K562 (cell line): ENCODE results near the gene ZDHHC14. TPM values are rescaled to one million over a fixed set of nuclear protein-coding genes. Genes with fewer than 3 reads are reported as not detected.

Experiments used
- ATAC-seq: fragments of 200-7000 bp; cut with Tn5 transposase; 3 replicates; pipeline ENCODE4 v1.9.1; 2020; ENCODE audit warnings: moderate library complexity
- BruUV-seq: library from RNA; stranded (reverse); fragments of 400-500 nt; replicated peaks from 2 replicates; lab custom pipeline; 2021; lab: Mats Ljungman, UMichigan
- CTCF ChIA-PET: fragments of 300-600 bp; formaldehyde crosslinking; extraction: SDS; loops from one replicate; lab custom pipeline; 2021; ENCODE audit warnings: low intra/inter-chr PET ratio; lab: Yijun Ruan, JAX
- POLR2A ChIA-PET: fragments of 300-600, 350-650 bp; sonication (Branson Sonifier 250); formaldehyde crosslinking; extraction: SDS; loops from one replicate; lab custom pipeline; 2021; ENCODE audit warnings: antibody characterized with exemption, inconsistent platforms; lab: Yijun Ruan, JAX
- DNase-seq, 4 experiments: peaks; one replicate each; pipeline versions ENCODE4 v3.0.0 to v3.0.0-alpha.2; 2011 to 2018; ENCODE audit warnings: low spot score in 3 of 4, mixed read lengths in 3 of 4; ENCODE audit errors: extremely low read depth in 1 of 4
- FAIRE-seq: peaks from 2 replicates; lab custom pipeline; 2011; peaks lifted over from hg19 to GRCh38; lab: Jason Lieb, UNC
- H2AFZ ChIP-seq: 2 replicates; pipeline ENCODE4 v1.6.0; 2011; ENCODE audit warnings: low read depth, low read length, control low read depth, inconsistent platforms
- H3K27ac ChIP-seq: fragments of 200-600 bp; 3 replicates; pipeline ENCODE4 v1.8.0; 2011; ENCODE audit warnings: low read depth, mild to moderate bottlenecking, control low read depth, inconsistent platforms, low read length, moderate library complexity, mixed read lengths; ENCODE audit errors: extremely low read depth
- H3K27me3 ChIP-seq, 2 experiments: fragments of 300-600 bp in 1 of 2; 2 replicates in 1 of 2; 3 replicates in 1 of 2; pipeline versions ENCODE4 v1.6.0 to v1.8.0; 2011; ENCODE audit warnings: inconsistent platforms in 2 of 2, low read length in 2 of 2, mild to moderate bottlenecking in 1 of 2, mixed read lengths in 1 of 2, moderate library complexity in 1 of 2; ENCODE audit not compliant: control insufficient read depth in 2 of 2, insufficient read depth in 2 of 2
- H3K36me3 ChIP-seq: fragments of 300-600 bp; 3 replicates; pipeline ENCODE4 v1.8.0; 2011; ENCODE audit warnings: mild to moderate bottlenecking, low read length, inconsistent platforms; ENCODE audit not compliant: control insufficient read depth, insufficient read depth
- H3K4me1 ChIP-seq, 2 experiments: fragments of 200-600 bp in 1 of 2; replicated peaks in 1 of 2; 2 replicates in 1 of 2; 3 replicates in 1 of 2; pipeline versions ENCODE4 v1.5.1 to v1.8.0; 2011; ENCODE audit warnings: inconsistent platforms in 2 of 2, low read length in 2 of 2, mild to moderate bottlenecking in 1 of 2, mixed read lengths in 1 of 2, moderate library complexity in 1 of 2; ENCODE audit not compliant: control insufficient read depth in 2 of 2, insufficient read depth in 2 of 2
- H3K4me2 ChIP-seq: 2 replicates; pipeline ENCODE4 v1.6.1; 2011; ENCODE audit warnings: low read length, control low read depth, inconsistent platforms, mixed read lengths; ENCODE audit not compliant: insufficient read depth
- H3K4me3 ChIP-seq: fragments of 200-600 bp; sonication (generic), shearing (Covaris generic); 2 replicates; pipeline ENCODE4 v1.5.1; 2016; ENCODE audit warnings: control low read depth, inconsistent platforms
- H3K79me2 ChIP-seq: fragments of 200-600 bp; 3 replicates; pipeline ENCODE4 v1.8.0; 2011; ENCODE audit warnings: low read length, inconsistent platforms; ENCODE audit not compliant: control insufficient read depth, insufficient read depth
- H3K9ac ChIP-seq, 2 experiments: 2 replicates each; pipeline versions ENCODE4 v1.6.0 to v1.6.1; 2011; ENCODE audit warnings: low read depth in 2 of 2, low read length in 2 of 2, control low read depth in 1 of 2, inconsistent platforms in 1 of 2, mild to moderate bottlenecking in 1 of 2, mixed read lengths in 1 of 2; ENCODE audit not compliant: insufficient read depth in 1 of 2
- H3K9me1 ChIP-seq: one replicate; pipeline ENCODE4 v1.6.0; 2011; ENCODE audit warnings: inconsistent platforms, mild to moderate bottlenecking, low read length, moderate library complexity; ENCODE audit not compliant: control insufficient read depth, insufficient read depth
- H3K9me3 ChIP-seq: replicated peaks from 2 replicates; pipeline ENCODE4 v1.5.1; 2011; ENCODE audit warnings: low read depth, low read length, inconsistent platforms; ENCODE audit not compliant: control insufficient read depth, insufficient read depth
- H4K20me1 ChIP-seq: replicated peaks from 2 replicates; pipeline ENCODE4 v1.6.1; 2011; ENCODE audit warnings: low read length, inconsistent platforms, mixed read lengths; ENCODE audit not compliant: control insufficient read depth, insufficient read depth
- NFXL1 ChIP-seq: fragments of 450-650 bp; formaldehyde crosslinking; IDR thresholded peaks from 2 replicates; pipeline ENCODE4 v1.4.0; 2021; ENCODE audit warnings: mild to moderate bottlenecking
- PHF8 ChIP-seq: fragments of 200-600 bp; sonication (generic); IDR thresholded peaks from 2 replicates; pipeline ENCODE4 v1.6.1; 2012; ENCODE audit warnings: mixed run types, mild to moderate bottlenecking, inconsistent platforms, low read length, moderate library complexity, borderline replicate concordance
- WGBS: fragments of 100-300 bp; shearing (Covaris generic); methylation state at CpG from one replicate; pipeline ENCODE4 v1.1.6; 2016; ENCODE audit warnings: low coverage, mixed read lengths; ENCODE audit not compliant: insufficient coverage; ENCODE audit errors: missing lambda C conversion rate; 5-methylcytosine and 5-hydroxymethylcytosine counted together
- in situ Hi-C: fragments of 300-500 bp; cut with MboI; formaldehyde crosslinking; loops from 4 replicates; pipeline ENCODE4 v1.15.0; 2018; ENCODE audit warnings: inconsistent platforms, mixed read lengths
- intact Hi-C: fragments of 100-400 bp; cut with micrococcal nuclease; formaldehyde crosslinking; loops from 2 replicates; pipeline ENCODE4 v1.14.2; 2022
- polyA plus RNA-seq, 8 experiments: library from polyadenylated mRNA; depleted of rRNA in 4 of 8; stranded (reverse) in 5 of 8; unstranded in 3 of 8; fragments of >200 nt; fragmentation: Nextera tagmentation in 2 of 8; fragmentation: Illumina TruSeq in 1 of 8; extraction: Ambion mirVana in 2 of 8; extraction: Trizol in 1 of 8; gene quantifications; 2 replicates each; pipeline versions ENCODE4 v1.2.1 to v1.2.3, GENCODE V29; 2011 to 2014; ENCODE audit warnings: inconsistent platforms in 1 of 8, missing spikeins in 1 of 8
- total RNA-seq, 7 experiments: library from RNA; depleted of rRNA in 6 of 7; stranded (reverse); fragments of >200 nt in 6 of 7; fragmentation: Illumina TruSeq in 2 of 7; extraction: Trizol in 2 of 7; gene quantifications; 2 replicates each; pipeline versions ENCODE4 v1.2.1 to v1.2.3, GENCODE V29; 2011 to 2021; ENCODE audit warnings: low replicate concordance in 1 of 7
- TF ChIP-seq, protein P1 (sequence below), 2 experiments: IDR thresholded peaks; 2 replicates each; pipeline ENCODE4 v1.6.1; 2012; ENCODE audit warnings: improper control_type of control experiment in 2 of 2, low read depth in 2 of 2, low read length in 2 of 2, borderline replicate concordance in 1 of 2

The ZDHHC14 gene
- total and polyA plus RNA-seq, 9 of the 15 experiments (the other 6 are each of a cell fraction or from before 2014, with no cell fraction given): 0.92 to 23.1 (median 13.8) TPM

- ATAC-seq (no peak), FAIRE-seq (no peak), DNase-seq (no peak)
- no TSS peak for BruUV-seq
- Histone ChIP-seq H3K4me1 (peaks cover 13 to 14% of the 10 kb centered on the region in 2 experiments), H3K4me2 (no peak overlapping the region), H3K27ac (no peak overlapping the region), H3K9me3 (no peaks in the 10 kb centered on the region), H3K9ac (no peak overlapping the region), H4K20me1 (no peaks in the 10 kb centered on the region), H3K79me2 (no peaks in the 10 kb centered on the region), H3K4me3 (no peak overlapping the region), H3K9me1 (no peaks in the 10 kb centered on the region), H3K36me3 (peaks cover 3% of the 10 kb centered on the region; the same call in 1 of the 3 replicates), H3K27me3 (no peaks in the 10 kb centered on the region), H2AFZ (no peak overlapping the region)
- intact Hi-C loops (no loop called here), in situ Hi-C loops (no loop called here)
- TF ChIP-seq, protein P1, sequence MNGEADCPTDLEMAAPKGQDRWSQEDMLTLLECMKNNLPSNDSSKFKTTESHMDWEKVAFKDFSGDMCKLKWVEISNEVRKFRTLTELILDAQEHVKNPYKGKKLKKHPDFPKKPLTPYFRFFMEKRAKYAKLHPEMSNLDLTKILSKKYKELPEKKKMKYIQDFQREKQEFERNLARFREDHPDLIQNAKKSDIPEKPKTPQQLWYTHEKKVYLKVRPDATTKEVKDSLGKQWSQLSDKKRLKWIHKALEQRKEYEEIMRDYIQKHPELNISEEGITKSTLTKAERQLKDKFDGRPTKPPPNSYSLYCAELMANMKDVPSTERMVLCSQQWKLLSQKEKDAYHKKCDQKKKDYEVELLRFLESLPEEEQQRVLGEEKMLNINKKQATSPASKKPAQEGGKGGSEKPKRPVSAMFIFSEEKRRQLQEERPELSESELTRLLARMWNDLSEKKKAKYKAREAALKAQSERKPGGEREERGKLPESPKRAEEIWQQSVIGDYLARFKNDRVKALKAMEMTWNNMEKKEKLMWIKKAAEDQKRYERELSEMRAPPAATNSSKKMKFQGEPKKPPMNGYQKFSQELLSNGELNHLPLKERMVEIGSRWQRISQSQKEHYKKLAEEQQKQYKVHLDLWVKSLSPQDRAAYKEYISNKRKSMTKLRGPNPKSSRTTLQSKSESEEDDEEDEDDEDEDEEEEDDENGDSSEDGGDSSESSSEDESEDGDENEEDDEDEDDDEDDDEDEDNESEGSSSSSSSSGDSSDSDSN (IDR thresholded peaks at IDR 0.05; ENCODE audit: borderline replicate concordance in 1 of 2, low read depth in 2 of 2, low read length in 2 of 2): no peak
- no peak for TF ChIP-seq NFXL1 (CRISPR knock-in tag)
- no peak for TF ChIP-seq PHF8
- ChIA-PET POLR2A (interaction anchor here (0.5 to 2.6 kb wide), 4 partner anchors 9 to 40 kb away, joined by 3 to 12 read pairs (median 3); no protein-coding TSS in a partner anchor), CTCF (no interaction called here)
- 88% methylated on average over 2 of the region's 2 CpGs for WGBS
These were observed 156.6 kb downstream of the ZDHHC14 start for GRCh38 chr6:157537556-157537955.
